NT2/D1 (cell line): ENCODE results near the gene USP5.

Source experiments
- YY1 ChIP-seq: IDR thresholded peaks from 2 replicates; pipeline ENCODE4 v1.6.1; 2011; ENCODE audit not compliant: insufficient read length, insufficient read depth
- ZNF274 ChIP-seq: IDR thresholded peaks from 2 replicates; pipeline ENCODE4 v1.6.1; 2011; ENCODE audit warnings: mild to moderate bottlenecking, low read depth, low read length

GRCh38 chr12:6823182-6824084, 28.5 kb upstream of the USP5 start:
- TF ChIP-seq YY1 (no peak), ZNF274 (no peak)
